Peyer's patch (tissue), 4 donors: ENCODE measurements around the gene VAMP2. TPM values are rescaled to one million over a fixed set of nuclear protein-coding genes. Genes with fewer than 3 reads are reported as not detected.

Experiments used
- DNase-seq, 3 donors: peaks; one replicate each; pipeline ENCODE4 v3.0.0-alpha.2; 2017 to 2019
- H3K27ac ChIP-seq, 4 donors: fragments of 200-600 bp; sonication (generic); one replicate each; pipeline ENCODE4 v1.5.1; 2016 to 2019
- H3K27me3 ChIP-seq, 2 donors: fragments of 200-600 bp; sonication (generic); one replicate each; pipeline ENCODE4 v1.5.1; 2019
- H3K36me3 ChIP-seq, 3 donors: fragments of 200-600 bp; sonication (generic); one replicate each; pipeline ENCODE4 v1.5.1; 2016 to 2019
- H3K4me1 ChIP-seq, 4 donors: fragments of 200-600 bp; sonication (generic); one replicate each; pipeline ENCODE4 v1.5.1; 2016 to 2019
- H3K4me3 ChIP-seq, 4 donors: fragments of 200-600 bp; sonication (generic); 1 replicate in 3 of 4; 2 replicates in 1 of 4; pipeline ENCODE4 v1.5.1; 2016 to 2019; ENCODE audit warnings: mild to moderate bottlenecking in 1 of 4
- H3K9me3 ChIP-seq, 4 donors: fragments of 200-600 bp; sonication (generic); one replicate each; pipeline ENCODE4 v1.5.1; 2016 to 2019; ENCODE audit warnings: mild to moderate bottlenecking in 1 of 4
- POLR2A ChIP-seq, 2 donors: fragments of 450-650 bp; IDR thresholded peaks; one replicate each; pipeline ENCODE4 v1.5.1; 2017; ENCODE audit warnings: antibody characterized with exemption in 2 of 2, mild to moderate bottlenecking in 2 of 2, moderate library complexity in 2 of 2
- total RNA-seq, 4 donors: library from RNA; depleted of rRNA; stranded (reverse); fragments of >200 nt; gene quantifications; one replicate each; pipeline ENCODE4 v1.1.0, GENCODE V29; 2016
- TF ChIP-seq, protein P1 (sequence below), 6 experiments: fragments of 450-650 bp in 4 of 6; fragments of 200-600 bp in 2 of 6; sonication (generic) in 1 of 6; IDR thresholded peaks; one replicate each; pipeline ENCODE4 v1.5.1; 2017 to 2019; ENCODE audit warnings: antibody characterized with exemption in 6 of 6, mild to moderate bottlenecking in 3 of 6, moderate library complexity in 1 of 6

Gene VAMP2
- total RNA-seq, 4 donors from 2014 or later: 10.7 to 40.2 (median 32.4) TPM

DNA sequence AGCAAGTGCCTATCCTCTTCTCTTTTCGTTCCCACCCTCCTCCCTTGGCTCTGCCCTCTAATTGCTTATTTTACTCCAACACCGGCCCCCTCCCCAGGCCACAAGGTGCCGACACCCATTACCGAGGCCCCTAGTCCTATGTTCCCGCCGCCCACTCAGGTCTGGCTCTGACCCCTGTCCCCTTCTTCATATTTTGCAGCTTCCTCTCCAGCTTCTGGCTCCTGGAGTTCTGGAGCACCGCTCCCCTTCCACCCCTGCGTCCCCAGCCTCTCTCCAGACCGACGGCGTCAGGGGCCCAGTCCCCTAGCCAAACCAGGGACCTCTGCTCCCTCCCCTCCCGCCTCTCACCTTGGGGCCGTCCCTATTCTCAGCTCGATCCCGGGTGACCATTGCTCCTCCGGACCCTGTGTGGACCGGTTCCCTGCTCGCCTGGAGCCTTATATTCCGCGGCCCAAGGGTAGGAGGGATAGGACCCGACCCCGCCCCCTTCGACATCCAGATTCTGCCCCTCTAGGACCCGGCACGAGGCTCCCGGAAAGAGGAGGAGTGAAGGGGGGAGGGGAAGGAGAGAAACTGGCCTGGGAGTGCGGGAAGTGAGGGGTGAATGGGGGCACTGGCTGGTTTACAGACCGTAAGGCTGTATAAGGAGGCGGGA, 38.9 kb downstream of the VAMP2 start, which contains the start of gene HES7:
Gene HES7, minus strand, starts transcription at position 412 of the 655 bp plus-strand sequence. Its CDS starts 22 bp downstream, at position 390.
- TF ChIP-seq POLR2A (IDR thresholded peaks at IDR 0.05): no peak
- TF ChIP-seq, protein P1, sequence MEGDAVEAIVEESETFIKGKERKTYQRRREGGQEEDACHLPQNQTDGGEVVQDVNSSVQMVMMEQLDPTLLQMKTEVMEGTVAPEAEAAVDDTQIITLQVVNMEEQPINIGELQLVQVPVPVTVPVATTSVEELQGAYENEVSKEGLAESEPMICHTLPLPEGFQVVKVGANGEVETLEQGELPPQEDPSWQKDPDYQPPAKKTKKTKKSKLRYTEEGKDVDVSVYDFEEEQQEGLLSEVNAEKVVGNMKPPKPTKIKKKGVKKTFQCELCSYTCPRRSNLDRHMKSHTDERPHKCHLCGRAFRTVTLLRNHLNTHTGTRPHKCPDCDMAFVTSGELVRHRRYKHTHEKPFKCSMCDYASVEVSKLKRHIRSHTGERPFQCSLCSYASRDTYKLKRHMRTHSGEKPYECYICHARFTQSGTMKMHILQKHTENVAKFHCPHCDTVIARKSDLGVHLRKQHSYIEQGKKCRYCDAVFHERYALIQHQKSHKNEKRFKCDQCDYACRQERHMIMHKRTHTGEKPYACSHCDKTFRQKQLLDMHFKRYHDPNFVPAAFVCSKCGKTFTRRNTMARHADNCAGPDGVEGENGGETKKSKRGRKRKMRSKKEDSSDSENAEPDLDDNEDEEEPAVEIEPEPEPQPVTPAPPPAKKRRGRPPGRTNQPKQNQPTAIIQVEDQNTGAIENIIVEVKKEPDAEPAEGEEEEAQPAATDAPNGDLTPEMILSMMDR (IDR thresholded peaks at IDR 0.05): no peak
- H3K27ac ChIP-seq: peak within 1 kb of the TSS in 1 of 4 donors; percentile 57
- H3K4me3 ChIP-seq: peak within 1 kb of the TSS; percentile 33 to 75 (median 62)
- no peaks in the 10 kb centered on the region for H3K9me3 ChIP-seq
- peaks cover 3 to 66% (median 52%) of the 10 kb centered on the region in 4 donors for H3K4me1 ChIP-seq
- no peaks in the 10 kb centered on the region for H3K36me3 ChIP-seq
- DNase-seq: no peak
- H3K27me3 ChIP-seq: peaks cover 0 to 35% of the 10 kb centered on the region in 2 donors

DNA sequence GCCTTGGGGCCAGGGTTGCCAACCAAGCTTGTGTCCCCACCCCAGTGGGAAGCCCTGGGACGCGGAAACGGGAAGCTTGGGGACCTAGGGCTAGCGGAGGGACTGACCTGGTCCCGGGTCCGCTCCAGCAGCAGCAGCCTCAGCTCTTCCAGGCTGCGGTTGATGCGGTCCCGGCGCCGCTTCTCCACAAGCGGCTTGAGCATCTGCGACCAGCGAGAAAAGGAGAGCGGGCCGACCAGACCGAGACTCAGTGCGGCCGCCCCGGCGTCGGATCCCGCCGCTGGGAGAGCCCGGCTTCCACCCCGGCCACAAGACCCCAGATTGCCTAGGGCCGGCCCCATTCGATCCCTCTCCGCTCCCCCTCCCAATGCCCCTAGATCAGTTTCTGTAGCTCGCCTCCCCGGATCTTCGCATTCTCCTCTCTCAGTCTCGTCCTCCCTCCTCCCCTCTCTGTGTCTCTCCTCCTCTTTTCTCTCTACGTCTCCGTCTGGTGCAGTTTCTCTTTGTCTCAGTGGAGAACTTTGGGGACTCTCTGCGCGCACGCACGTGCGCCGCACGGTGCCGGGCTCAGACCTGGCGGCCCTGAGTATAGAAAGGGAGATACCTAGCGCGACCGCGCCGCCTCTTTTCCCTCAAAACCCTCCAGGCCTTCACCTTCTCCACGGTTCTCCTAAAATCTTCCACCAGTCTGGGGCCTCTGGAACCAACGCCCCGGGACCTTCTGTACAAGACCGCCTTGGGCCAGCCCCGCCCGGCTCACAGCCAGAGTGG, 39.6 kb downstream of the VAMP2 start:
- Histone ChIP-seq H3K4me1 (peaks cover 3 to 72% (median 56%) of the 10 kb centered on the region in 4 donors), H3K27ac (peak overlapping the region in 1 of 4 donors; percentile 57), H3K9me3 (no peaks in the 10 kb centered on the region), H3K36me3 (no peaks in the 10 kb centered on the region), H3K4me3 (peak overlapping the region; percentile 33 to 52 (median 43)), H3K27me3 (peaks cover 0 to 35% of the 10 kb centered on the region in 2 donors)
- no peak for DNase-seq
- no peak for TF ChIP-seq POLR2A (IDR thresholded peaks at IDR 0.05)
- TF ChIP-seq, protein P1 (IDR thresholded peaks at IDR 0.05): no peak

DNA sequence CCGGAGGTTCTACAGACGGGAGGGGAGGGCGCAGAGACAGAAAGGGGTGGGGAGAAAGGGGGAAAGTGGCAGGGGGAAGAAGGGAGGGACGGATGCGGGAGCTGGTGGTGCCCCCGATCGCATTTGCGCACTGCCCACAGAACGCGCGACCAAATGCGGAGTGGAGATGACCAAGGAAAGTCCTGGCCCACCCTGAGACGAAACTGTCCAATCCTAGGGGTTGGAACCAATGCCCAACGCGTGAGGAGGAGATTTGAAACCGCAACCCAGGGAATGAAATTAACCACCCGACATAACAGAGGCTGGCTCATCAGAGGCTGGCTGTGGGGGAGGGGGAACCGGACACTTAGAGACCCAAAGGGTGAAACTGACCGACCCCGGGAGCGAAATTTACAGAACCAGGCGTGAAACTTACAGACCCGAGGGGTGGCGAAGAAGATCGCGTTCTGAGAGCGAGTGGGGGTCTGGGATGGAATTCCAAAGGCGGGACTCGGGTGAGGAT, 40.3 kb downstream of the VAMP2 start:
- Histone ChIP-seq H3K27me3 (peaks cover 0 to 36% of the 10 kb centered on the region in 2 donors), H3K9me3 (no peaks in the 10 kb centered on the region), H3K36me3 (no peaks in the 10 kb centered on the region), H3K4me3 (peak overlapping the region; percentile 33 to 52 (median 43)), H3K27ac (peak overlapping the region in 1 of 4 donors; percentile 57), H3K4me1 (peaks cover 3 to 78% (median 63%) of the 10 kb centered on the region in 4 donors)
- no peak for DNase-seq
- TF ChIP-seq, protein P1 (IDR thresholded peaks at IDR 0.05): no peak
- TF ChIP-seq POLR2A (IDR thresholded peaks at IDR 0.05): no peak

DNA sequence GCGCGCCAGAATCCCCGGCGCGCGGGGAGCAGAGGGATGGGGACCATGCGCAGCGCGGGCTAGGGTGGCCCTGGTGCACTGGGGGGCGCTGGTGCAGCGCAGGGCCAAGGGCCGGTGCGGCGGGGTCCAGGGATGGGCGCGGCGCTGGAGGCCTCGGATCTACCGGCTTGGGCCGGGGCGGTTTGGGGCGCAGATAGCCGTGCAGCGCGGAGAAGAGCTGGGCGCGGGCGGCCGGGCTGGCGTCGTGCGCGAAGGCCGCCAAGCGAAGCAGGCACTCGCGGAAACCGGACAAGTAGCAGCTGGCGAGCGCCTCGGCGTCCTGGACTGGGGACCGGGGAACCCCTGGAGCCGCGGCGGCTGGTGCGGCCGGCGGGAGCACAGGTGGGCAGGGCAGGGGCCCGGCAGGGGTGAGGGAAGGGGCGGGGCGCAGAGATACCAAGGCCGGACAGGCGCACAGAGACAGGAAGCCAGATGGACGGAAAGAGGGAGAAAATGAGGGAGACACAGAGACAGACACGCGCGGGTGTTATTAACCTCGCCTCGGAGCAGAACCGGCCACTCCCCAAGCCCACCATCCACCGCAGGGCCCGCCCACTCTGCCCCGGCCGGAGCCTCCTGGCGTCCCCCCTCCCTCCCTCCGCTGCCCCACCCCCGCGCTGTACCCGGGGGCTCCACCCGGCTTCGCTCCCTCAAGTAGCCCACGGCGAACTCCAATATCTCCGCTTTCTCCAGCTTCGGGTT, 40.9 kb downstream of the VAMP2 start:
- no peaks in the 10 kb centered on the region for H3K36me3 ChIP-seq
- H3K4me3 ChIP-seq: peak overlapping the region; percentile 33 to 52 (median 43)
- peaks cover 3 to 84% (median 64%) of the 10 kb centered on the region in 4 donors for H3K4me1 ChIP-seq
- H3K27ac ChIP-seq: peak overlapping the region in 1 of 4 donors; percentile 35
- no peaks in the 10 kb centered on the region for H3K9me3 ChIP-seq
- peaks cover 0 to 42% of the 10 kb centered on the region in 2 donors for H3K27me3 ChIP-seq
- peak in 2 of 3 donors; percentile 65 to 70 for DNase-seq
- no peak for TF ChIP-seq POLR2A (IDR thresholded peaks at IDR 0.05)
- TF ChIP-seq, protein P1 (IDR thresholded peaks at IDR 0.05): peak in 4 of 6 experiments; percentile 19 to 42 (median 24)

DNA sequence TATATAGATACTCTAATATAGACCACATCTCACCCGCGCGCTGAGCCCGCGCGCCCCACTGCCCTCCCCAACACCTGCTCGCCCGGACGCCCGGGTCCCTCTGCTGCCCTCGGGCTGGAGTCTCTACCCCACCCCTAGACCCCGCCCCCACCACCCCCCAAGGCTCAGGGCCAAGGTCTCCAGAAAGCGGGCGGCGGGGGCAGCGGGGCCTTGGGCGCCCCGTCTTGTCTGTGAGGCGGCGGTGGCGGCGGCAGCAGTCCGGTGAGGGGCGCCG, 41.4 kb downstream of the VAMP2 start:
- Histone ChIP-seq H3K9me3 (no peaks in the 10 kb centered on the region), H3K4me1 (peaks cover 3 to 82% (median 62%) of the 10 kb centered on the region in 4 donors), H3K4me3 (peak overlapping the region; percentile 33 to 52 (median 43)), H3K36me3 (no peaks in the 10 kb centered on the region), H3K27ac (peak overlapping the region in 1 of 4 donors; percentile 35), H3K27me3 (peaks cover 0 to 47% of the 10 kb centered on the region in 2 donors)
- TF ChIP-seq, protein P1 (IDR thresholded peaks at IDR 0.05): no peak
- no peak for TF ChIP-seq POLR2A (IDR thresholded peaks at IDR 0.05)
- no peak for DNase-seq
